Measurements from ENCODE around the gene LCN9.

DNA sequence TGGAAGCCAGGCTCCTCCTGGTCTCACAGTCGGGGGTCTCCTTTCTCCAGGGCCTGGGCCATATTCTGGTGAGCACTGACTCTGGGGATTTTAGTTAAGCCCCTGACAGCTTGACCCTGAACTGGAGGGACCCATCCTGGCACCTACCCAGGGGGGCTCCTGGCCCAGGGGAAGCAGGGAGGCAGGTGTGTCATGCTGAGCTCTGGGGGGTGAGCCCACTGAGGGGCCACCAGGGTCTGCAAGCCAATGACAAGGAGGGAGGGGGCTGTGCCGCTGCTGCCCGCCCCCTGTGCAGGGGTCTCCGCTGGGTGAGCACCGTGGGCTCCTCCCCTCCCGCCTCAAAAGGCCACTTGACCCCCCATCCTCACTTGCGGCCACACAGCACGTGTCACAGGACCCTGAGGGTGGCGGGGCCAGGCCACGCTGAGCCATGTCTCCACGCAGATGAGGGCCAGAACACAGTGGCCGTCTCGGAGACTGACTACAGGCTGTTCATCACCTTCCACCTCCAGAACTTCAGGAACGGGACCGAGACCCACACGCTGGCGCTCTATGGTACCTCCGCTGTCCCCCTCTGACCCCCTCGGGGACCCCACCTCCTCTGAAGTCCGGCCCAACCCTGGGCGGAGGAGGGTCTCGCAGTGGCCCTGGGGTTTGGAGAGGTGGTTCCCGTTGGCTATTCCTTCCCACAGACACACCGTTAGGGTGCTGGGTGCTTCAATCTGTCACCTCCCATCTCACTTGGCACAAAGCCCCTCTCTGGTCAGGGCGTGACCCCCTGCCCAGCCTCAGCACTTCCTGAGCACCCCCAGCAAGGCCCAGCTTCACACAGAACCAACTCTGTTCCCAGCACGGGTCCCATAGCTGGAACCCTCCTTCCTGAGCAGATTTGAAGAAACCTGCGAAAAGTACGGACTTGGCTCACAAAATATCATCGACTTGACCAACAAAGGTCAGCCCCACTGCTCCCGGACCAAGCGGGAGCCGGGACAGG is 2.0 kb downstream of the LCN9 start:
- TF ChIP-seq, protein P1, sequence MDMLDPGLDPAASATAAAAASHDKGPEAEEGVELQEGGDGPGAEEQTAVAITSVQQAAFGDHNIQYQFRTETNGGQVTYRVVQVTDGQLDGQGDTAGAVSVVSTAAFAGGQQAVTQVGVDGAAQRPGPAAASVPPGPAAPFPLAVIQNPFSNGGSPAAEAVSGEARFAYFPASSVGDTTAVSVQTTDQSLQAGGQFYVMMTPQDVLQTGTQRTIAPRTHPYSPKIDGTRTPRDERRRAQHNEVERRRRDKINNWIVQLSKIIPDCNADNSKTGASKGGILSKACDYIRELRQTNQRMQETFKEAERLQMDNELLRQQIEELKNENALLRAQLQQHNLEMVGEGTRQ (IDR thresholded peaks at IDR 0.05; ENCODE audit: low read depth, low read length), result no peak
- no peak for TF ChIP-seq MXI1 (IDR thresholded peaks at IDR 0.05; ENCODE audit: borderline replicate concordance, low read depth, low read length)
- TF ChIP-seq FOS (IDR thresholded peaks at IDR 0.05; ENCODE audit: low read depth, low read length), result no peak
- TF ChIP-seq RFX5 (IDR thresholded peaks at IDR 0.05; ENCODE audit: low read depth, low read length), result no peak
- TF ChIP-seq CTCF (conservative IDR thresholded peaks at IDR 0.05; ENCODE audit: low read depth, low read length), result no peak
- TF ChIP-seq MAZ (IDR thresholded peaks at IDR 0.05; ENCODE audit: borderline replicate concordance, low read depth, low read length), result no peak
- TF ChIP-seq RCOR1 (IDR thresholded peaks at IDR 0.05; ENCODE audit: insufficient replicate concordance, low read length), result no peak
- no peak for TF ChIP-seq POLR2A (IDR thresholded peaks at IDR 0.05; ENCODE audit: low read depth, low read length)
- no peak for TF ChIP-seq CEBPB (IDR thresholded peaks at IDR 0.05; ENCODE audit: low read depth, low read length)
- TF ChIP-seq BHLHE40 (IDR thresholded peaks at IDR 0.05; ENCODE audit: low read depth, low read length), result no peak
- TF ChIP-seq RAD21 (IDR thresholded peaks at IDR 0.05; ENCODE audit: low read length), result no peak
- TF ChIP-seq, protein P2, sequence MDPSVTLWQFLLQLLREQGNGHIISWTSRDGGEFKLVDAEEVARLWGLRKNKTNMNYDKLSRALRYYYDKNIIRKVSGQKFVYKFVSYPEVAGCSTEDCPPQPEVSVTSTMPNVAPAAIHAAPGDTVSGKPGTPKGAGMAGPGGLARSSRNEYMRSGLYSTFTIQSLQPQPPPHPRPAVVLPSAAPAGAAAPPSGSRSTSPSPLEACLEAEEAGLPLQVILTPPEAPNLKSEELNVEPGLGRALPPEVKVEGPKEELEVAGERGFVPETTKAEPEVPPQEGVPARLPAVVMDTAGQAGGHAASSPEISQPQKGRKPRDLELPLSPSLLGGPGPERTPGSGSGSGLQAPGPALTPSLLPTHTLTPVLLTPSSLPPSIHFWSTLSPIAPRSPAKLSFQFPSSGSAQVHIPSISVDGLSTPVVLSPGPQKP (IDR thresholded peaks at IDR 0.05; ENCODE audit: borderline replicate concordance, low read depth, low read length), result no peak
- no peak for TF ChIP-seq MAFK (IDR thresholded peaks at IDR 0.05; ENCODE audit: low read depth, low read length)
- no peak for TF ChIP-seq SMC3 (IDR thresholded peaks at IDR 0.05; ENCODE audit: low read depth, low read length)
